Caki2 (cell line): ENCODE measurements around the gene HLA-C. TPM values are rescaled to one million over a fixed set of nuclear protein-coding genes. Genes with fewer than 3 reads are reported as not detected.
"Not testable (repeated sequence)": the region's sequence is repeated elsewhere in the genome, so short reads cannot be mapped to it uniquely, and the experiment has no call there.

Experiments
- DNase-seq: peaks from one replicate; pipeline ENCODE4 v3.0.0-alpha.2; 2015; ENCODE audit warnings: low read depth
- in situ Hi-C: cut with HindIII; loops from 2 replicates; pipeline ENCODE4 v1.10.0; 2016; ENCODE audit warnings: low sequenced_read_pairs, low pct_unique_long_range_greater_than_20kb, mixed read lengths
- total RNA-seq: library from RNA; depleted of rRNA; stranded (reverse); fragments of >200 nt; shearing (Covaris generic); gene quantifications from 2 replicates; pipeline ENCODE4 v1.2.3, GENCODE V29; 2014; ENCODE audit warnings: low replicate concordance

The HLA-C gene
- total RNA-seq, 1 experiment from 2014 or later, result 946 TPM

DNA sequence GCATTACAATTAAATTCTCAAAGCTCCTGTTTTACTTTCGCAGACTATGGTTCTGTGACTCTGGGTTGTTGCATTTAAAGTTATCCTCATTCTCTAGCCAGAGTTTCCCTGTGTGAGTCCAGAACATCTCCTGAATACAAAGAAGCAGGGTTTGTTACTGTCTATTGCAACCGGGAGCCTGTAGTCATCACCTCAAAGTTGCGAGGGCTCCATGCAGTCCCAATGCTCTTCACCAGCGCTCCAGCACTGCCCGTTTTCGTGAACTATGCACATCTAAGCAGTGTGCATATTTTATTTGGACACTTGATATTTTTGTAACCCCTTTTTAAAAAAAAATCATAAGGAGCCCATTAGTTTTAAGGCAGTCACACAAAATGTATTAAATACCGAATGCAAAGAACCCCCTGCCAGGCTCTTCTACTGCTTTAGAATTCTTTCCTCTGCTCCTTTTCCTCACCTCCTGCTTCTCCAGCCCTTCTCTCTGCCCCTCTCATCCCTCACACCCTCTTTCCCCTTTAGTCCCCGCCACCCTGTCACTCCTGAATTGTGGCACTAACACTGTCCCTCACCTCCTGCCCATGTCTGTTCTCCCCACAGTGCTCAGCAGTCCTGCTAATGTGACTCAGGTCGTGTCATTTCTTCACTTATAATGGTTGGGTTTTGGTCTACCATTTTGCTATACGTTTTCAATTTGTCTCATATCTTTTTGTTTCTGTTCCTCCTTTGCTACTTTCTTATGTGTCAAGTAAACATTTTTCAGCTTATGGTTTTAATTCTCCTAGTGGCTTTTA is 1.1 kb upstream of the HLA-C start:
- no peak for DNase-seq
- in situ Hi-C loops, result no loop called here

DNA sequence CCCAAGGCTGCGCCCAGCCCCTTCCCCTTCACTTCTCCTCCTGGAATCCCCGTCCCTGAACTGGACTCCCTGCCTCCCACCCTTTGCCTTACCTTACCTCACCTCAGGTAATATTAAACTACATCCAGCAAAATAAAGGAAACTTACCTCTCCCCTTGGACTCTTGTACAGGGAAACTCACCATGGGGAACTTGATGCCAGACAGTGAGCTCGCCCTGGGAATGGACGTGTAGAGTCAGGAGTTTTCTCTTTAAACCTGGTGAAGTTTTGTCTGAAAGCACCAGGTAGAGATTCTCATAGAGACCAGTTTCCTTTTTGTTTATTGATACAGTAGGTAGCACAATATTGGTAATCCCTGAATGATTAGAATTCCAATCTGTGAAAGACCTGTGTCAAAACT is 544 bp upstream of the HLA-C start:
- DNase-seq, result no peak
- in situ Hi-C loops, result no loop called here

DNA sequence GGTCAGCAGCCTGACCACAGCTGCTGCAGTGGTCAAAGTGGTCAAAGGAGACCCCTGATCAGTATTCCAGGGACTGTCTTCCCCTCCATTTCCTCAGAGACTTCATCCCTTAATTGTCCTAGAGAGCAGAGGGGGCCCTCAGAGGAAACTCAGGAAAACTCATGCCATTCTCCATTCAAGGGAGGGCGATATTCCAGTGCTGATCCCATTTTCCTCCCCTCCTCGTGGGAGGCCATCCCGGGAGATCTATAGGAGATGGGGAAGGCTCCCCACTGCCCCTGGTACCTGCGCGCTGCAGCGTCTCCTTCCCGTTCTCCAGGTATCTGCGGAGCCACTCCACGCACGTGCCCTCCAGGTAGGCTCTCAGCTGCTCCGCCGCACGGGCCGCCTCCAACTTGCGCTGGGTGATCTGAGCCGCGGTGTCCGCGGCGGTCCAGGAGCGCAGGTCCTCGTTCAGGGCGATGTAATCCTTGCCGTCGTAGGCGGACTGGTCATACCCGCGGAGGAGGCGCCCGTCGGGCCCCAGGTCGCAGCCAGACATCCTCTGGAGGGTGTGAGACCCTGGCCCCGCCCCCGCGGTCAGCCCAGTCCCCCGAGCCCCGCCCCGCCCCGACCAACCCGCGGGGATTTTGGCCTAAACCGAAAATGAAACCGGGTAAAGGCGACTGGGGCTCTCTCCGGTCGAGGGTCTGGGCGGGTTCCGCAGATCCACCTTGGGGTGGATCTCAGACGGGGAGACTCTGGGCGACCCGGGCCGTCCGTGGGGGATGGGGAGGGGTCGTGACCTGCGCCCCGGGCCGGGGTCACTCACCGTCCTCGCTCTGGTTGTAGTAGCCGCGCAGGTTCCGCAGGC is 878 bp downstream of the HLA-C start:
- in situ Hi-C loops, result no loop called here
- DNase-seq, result peak; percentile 61

DNA sequence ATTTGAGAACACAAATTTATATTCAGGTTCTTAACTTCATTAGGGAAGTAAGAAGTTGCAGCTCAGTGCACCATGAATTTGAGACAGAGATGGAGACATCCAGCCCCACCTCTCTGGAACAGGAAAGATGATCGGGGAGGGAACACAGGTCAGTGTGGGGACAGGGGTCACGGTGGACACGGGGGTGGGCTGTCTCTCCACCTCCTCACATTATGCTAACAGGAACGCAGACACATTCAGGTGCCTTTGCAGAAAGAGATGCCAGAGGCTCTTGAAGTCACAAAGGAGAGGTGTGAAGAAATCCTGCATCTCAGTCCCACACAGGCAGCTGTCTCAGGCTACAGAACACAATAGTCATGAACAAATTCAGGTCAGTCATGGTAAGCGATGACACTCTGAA is 3.1 kb downstream of the HLA-C start:
- in situ Hi-C loops, result no loop called here

DNA sequence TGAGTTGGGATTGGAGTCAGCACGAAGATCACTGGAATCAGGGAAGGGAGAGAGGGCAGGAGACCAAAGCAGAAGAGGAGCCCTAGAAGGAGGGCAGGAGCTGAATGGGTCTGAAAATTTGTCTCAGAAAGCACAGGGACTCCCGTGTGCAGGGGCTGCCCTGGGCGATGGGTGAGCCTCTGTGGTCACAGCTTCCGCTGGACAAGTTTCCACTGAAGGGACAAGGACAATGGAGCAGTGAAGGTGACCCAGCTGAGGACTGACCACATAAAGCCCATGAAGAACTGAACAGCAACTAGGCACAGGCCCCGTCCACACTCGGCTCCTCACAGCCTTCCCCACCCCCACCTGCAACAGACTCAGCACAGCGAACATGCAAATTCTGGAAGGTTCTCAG is 3.5 kb downstream of the HLA-C start:
- no peak for DNase-seq
- in situ Hi-C loops, result no loop called here

More for the DNA sequence above, 3.1 kb downstream of the HLA-C start:
- no peak for DNase-seq

DNA sequence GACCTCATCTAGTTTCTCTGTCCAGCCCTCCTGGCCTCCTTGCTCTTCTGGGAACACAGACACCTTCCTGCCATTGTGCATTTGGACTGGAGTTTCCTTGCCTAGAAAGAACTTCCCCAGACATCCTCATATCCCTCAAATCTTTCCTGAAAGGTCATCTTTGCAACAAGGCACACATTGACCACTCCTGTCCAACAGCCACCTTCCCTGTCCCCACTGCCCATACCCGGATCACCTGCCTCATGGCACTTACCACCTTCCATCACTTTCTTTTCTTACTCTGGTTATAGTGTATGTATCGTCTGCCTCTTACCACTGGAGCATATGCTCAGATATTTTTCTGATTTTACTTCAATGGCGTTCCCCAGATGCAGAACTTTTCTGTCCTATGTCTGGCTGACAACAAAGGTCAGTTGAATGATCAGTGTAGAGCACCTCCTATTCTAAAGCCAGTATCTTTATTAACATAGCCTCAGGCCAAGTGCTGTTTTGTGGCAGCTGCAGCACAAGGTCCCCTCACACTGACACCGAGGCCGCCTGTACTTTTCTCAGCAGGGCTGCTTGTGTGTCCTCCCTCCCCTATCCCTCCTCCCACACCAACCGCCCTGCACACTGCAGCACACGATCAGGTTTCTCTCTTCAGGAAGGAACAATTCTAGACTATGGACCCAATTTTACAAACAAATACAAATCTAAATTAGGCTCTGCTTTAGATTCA is 4.1 kb downstream of the HLA-C start:
- in situ Hi-C loops, result no loop called here
- no peak for DNase-seq

DNA sequence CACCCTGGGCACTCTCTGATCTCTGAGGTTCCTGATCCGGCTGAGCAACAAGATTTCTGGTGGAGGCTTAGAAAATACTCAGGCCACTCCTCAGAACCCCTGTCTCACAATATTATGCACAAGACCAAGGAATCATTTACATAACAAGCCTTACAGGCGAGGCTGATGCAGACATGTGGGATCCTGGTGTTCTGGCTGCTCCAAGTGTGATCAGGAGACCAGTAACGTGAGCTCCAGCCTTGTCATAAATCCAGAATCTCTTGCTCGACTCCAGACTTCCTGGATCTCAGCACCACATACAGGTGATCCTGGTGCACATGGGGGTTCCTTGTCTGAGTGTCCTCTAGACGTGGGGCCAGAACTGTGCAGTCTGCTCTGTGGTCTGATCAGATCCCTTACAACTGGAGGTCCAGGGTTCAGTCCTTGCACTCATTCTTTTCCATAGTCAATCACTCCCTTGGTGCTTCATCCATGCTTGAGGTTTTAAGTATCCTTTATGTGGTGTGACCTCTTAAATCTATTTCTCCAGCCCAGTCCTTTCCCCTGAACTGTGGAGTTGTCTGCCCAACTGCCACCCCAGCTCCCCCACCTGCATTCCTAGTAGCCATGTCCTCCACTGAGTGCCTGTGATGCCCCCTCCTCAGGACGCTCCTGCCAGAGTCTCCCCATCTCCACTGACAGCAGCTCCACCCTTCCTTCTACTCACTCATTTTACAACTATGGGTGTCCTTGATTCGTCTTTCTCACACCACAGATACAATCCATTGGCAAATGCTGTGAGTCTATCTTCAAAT is 5.1 kb downstream of the HLA-C start:
- no peak for DNase-seq
- in situ Hi-C loops, result no loop called here

DNA sequence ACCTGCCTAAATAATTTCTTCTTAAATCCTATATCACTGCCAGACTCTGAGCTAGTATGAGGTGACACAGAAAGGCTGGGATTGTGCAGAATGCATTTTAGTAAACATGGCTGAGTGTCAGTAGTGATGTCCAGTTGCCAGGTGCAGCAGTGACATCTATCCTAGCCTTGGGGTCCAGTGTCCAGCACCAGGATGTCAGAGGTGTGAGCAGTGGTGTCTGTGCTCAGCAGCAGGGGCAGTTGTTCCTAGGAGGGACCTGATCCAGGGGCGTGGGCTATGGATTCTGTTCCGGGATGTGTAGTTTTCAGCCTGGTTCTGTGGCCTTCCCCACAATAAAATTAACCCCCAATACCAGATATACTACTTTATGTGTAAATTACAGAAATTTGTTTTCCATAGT is 6.0 kb downstream of the HLA-C start:
- no peak for DNase-seq
- in situ Hi-C loops, result no loop called here

DNA sequence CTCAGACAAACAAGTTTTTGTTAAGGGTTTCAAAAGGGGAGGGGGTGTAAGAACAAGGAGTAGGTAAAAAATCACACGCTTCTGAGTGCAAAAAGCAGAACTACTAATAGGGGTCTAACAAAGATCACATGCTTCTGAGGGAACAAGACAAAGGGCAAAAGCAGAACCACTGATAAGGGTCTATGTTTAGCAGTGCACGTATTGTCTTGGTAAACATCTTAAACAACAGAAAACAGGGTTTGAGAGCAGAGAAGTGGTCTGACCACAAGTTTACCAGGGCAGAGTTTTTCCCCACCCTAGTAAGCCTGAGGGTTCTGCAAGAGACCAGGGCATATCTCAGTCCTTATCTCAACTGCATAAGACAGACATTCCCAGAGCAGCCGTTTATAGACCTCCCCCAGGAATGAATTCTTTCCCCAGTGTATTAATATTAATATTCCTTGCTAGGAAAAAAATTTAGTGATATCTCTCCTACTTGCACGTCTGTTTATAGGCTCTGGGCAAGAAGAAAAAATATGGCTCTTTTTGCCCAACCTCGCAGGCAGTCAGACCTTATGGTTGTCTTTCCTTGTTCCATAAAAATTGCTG is 8.5 kb downstream of the HLA-C start:
- DNase-seq, in situ Hi-C loops: not testable (repeated sequence)

DNA sequence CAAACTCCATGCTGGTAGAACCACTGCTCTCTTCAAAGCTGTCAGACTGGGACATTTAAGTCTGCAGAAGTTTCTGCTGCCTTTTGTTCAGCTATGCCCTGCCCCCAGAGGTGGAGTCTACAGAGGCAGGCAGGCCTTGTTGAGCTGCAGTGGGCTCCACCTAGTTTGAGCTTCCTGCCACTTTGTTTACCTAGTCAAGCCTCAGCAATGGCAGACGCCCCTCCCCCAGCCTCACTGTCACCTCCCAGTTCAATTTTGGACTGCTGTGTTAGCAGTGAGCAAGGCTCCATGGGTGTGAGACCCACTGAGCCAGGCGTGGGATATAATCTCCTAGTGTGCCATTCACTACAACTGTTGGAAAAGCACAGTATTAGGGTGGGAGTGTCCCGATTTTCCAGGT is 11.9 kb downstream of the HLA-C start:
- in situ Hi-C loops, DNase-seq: not testable (repeated sequence)

DNA sequence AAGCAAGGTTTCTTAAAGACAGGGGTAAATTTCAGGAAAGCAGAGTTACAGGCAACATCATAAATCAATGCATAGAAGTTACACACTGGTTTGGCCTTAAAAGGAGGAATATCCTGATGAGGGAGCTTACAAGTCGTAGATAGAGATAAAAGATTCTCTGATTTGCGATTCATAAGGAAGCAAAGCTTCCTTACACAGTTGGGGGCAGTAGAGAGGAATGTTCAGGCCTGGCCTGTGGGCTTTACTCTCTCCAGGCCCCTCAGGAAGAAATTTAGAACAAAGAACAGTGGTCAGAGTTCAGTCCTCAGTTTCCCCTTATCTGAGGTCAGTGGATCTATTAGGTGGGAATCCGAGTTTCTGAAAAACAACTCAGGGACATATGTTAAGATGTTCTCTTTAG is 19.3 kb downstream of the HLA-C start:
- no peak for DNase-seq
- in situ Hi-C loops, result no loop called here

DNA sequence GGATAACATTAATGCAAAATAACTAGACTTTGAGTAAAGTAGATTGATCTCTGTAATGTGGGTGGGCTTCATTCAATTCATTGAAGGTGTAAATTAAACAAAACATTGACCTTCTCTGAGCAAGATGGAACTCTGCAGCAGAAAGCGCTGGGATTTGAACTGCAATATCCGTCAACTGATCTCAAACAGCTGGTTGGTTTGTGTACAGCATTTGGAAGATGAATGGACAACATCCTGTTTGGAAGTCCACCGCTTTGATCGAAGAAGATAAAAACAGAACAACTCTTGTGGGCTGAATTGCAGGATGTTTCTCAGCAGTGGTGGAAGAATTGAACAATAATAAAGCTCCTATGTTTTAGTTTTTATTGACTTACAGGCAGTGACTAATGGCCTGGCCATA is 20.6 kb downstream of the HLA-C start:
- DNase-seq, result no peak
- in situ Hi-C loops, result no loop called here

DNA sequence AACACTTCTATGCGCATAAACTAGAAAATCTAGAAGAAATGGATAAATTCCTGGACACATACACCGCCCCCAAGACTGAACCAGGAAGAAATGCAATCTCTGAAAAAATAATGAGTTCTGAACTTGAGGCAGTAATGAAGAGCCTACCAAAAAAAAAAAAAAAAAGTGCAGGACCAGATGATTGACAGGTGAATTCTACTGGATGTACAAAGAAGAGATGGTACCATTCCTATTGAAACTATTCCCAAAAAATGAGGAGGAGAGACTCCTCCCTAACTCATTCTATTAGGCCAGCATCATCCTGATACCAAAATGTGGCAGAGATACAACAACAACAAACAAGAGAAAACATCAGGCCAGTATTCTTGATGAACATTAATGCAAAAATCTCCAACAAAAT is 22.7 kb downstream of the HLA-C start:
- DNase-seq, result no peak
- in situ Hi-C loops, result no loop called here

DNA sequence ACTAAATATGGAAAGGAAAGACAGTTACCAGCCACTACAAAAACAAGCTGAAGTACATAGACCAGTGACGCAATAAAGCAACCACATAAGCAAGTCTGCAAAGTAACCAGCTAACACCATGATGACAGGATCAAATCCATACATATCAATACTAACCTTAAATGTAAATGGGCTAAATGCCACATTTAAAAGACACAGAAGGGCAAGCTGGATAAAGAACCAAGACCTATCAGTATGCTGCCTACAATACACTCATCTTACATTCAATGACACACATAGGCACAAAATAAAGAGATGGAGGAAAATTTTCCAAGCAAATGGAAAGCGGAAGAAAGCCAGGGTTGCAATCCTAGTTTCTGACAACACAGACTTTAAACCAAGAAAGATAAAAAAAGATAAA is 24.1 kb downstream of the HLA-C start:
- in situ Hi-C loops, result no loop called here
- no peak for DNase-seq

DNA sequence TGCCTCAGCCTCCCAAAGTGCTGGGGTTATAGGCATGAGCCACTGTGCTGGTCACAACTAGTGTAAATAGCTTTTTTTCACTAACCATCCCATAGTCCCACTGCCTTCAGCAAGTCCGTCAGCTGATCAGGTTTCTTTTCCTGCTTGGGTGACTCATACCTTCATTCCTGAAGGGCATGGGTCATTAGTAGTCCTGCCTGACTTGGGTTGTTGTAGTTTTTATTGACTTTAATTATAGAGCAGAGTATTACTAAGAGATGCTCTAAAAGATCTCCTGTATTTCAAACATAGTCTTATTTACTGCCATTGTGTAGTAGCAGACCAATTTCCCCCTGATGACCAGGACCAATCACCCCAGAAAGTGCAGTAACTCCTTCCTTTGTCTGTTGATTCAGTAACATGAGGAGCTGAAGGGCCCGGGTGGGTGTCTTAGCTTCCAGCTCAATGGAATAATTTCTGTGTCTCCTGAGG is 25.8 kb downstream of the HLA-C start:
- in situ Hi-C loops, result no loop called here
- DNase-seq, result peak; percentile 80

DNA sequence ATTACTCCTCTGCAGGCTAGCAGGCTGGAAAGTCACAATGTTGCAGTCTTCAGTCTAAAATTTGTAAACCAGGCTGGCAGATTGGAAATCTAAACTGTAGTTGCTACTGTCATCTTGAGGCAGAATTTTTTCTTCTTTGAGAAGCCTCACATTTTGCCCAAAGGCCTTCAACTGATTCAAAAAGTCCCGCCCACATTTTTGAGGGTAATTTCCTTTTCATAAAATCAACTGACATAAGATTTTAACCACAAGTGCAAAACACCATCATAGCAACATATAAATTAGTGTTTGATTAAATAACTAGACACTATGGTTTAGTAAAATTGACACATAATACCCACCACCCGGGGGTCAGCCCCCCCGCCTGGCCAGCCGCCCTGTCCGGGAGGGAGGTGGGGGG is 28.4 kb downstream of the HLA-C start:
- in situ Hi-C loops, result no loop called here
- DNase-seq, result no peak

DNA sequence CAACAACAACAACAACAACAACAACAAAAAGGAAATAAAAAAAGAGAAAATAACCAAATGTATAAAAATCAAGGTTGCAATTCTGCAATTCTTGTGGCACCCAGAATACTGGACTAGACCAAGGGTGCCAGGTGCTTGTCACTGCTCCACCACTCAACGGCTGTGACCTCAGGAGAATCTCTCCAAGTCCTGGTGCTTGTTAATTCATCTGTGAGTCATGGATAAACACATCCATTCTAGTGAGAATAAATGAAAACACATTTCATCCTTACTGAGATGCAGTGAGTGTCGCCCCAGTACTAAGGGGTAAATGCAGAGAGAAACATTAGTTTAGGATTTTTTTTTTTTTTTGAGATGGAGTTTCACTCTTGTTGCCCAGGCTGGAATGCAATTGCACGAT is 32.0 kb downstream of the HLA-C start:
- no peak for DNase-seq
- in situ Hi-C loops, result no loop called here

DNA sequence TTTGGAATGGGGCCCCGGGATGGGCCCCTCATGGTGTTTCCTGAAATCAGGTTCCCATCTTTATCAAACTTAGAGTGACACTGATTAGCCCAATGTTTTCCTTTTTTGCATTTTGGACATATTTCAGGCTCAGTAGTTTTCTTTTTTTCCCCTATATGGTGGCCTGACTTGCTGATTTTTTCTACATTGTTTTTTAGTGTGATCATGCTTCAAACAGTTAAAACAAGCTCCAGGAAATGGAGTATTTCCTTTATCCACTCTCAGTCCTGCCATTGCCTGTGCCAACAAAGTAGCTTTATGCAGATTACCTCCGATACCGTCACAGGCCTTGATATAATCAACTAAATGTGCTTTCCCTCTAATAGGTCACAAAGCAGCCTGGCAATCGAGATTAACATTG is 37.8 kb downstream of the HLA-C start:
- in situ Hi-C loops, DNase-seq: not testable (repeated sequence)
